Endodermal cell (in vitro differentiated cells): ENCODE results near the gene SCTR. TPM values are rescaled to one million over a fixed set of nuclear protein-coding genes. Genes with fewer than 3 reads are reported as not detected.

Experiments used
- DNase-seq: peaks from one replicate; pipeline ENCODE4 v3.0.0-alpha.2; 2017
- H3K27ac ChIP-seq: 2 replicates; pipeline ENCODE4 v1.5.1; 2013; ENCODE audit warnings: mild to moderate bottlenecking, low read depth, low read length, moderate library complexity
- H3K27me3 ChIP-seq: 2 replicates; pipeline ENCODE4 v1.6.1; 2013; ENCODE audit warnings: mild to moderate bottlenecking, low read length, moderate library complexity; ENCODE audit not compliant: insufficient read depth, control insufficient read depth, poor library complexity, severe bottlenecking
- H3K36me3 ChIP-seq: 2 replicates; pipeline ENCODE4 v1.7.0; 2013; ENCODE audit warnings: mild to moderate bottlenecking, low read length, moderate library complexity; ENCODE audit not compliant: control insufficient read depth, insufficient read depth
- H3K4me1 ChIP-seq: one replicate; pipeline ENCODE4 v1.7.0; 2013; ENCODE audit warnings: low read length; ENCODE audit not compliant: control insufficient read depth, insufficient read depth
- H3K4me3 ChIP-seq: 2 replicates; pipeline ENCODE4 v1.5.1; 2013; ENCODE audit warnings: mild to moderate bottlenecking, low read length, moderate library complexity
- H3K9ac ChIP-seq: 2 replicates; pipeline ENCODE4 v1.6.1; 2013; ENCODE audit warnings: mild to moderate bottlenecking, low read length, moderate library complexity; ENCODE audit not compliant: poor library complexity, severe bottlenecking; ENCODE audit errors: extremely low read depth
- H3K9me3 ChIP-seq: 2 replicates; pipeline ENCODE4 v1.6.1; 2013; ENCODE audit warnings: mild to moderate bottlenecking, low read length, moderate library complexity; ENCODE audit not compliant: control insufficient read depth
- H3K27ac Mint-ChIP-seq: 2 replicates; pipeline ENCODE4 v1.8.0; 2020; ENCODE audit warnings: mixed read lengths
- H3K27me3 Mint-ChIP-seq: 2 replicates; pipeline ENCODE4 v1.8.0; 2021; ENCODE audit warnings: mild to moderate bottlenecking, mixed read lengths; ENCODE audit not compliant: insufficient read depth
- H3K36me3 Mint-ChIP-seq: 2 replicates; pipeline ENCODE4 v1.8.0; 2020; ENCODE audit warnings: low read depth, mixed read lengths
- H3K4me1 Mint-ChIP-seq: 2 replicates; pipeline ENCODE4 v1.8.0; 2020; ENCODE audit warnings: mixed read lengths
- H3K4me3 Mint-ChIP-seq: 2 replicates; pipeline ENCODE4 v1.8.0; 2020; ENCODE audit warnings: mild to moderate bottlenecking, moderate library complexity, mixed read lengths
- H3K9me3 Mint-ChIP-seq: 2 replicates; pipeline ENCODE4 v1.8.0; 2020; ENCODE audit warnings: mild to moderate bottlenecking, mixed read lengths
- CTCF ChIP-seq: fragments of 200-600 bp; sonication (generic); conservative IDR thresholded peaks from 2 replicates; pipeline ENCODE4 v1.5.0; 2021; ENCODE audit warnings: antibody characterized with exemption, mild to moderate bottlenecking
- whole genome bisulfite sequencing, 2 experiments: methylation state at CpG; one replicate each; pipeline versions ENCODE4 v1.1.5 to v1.1.7; 2013; ENCODE audit warnings: missing lambda C conversion rate in 2 of 2, mixed read lengths in 1 of 2; ENCODE audit not compliant: insufficient coverage in 1 of 2, insufficient read length in 1 of 2; 5-methylcytosine and 5-hydroxymethylcytosine counted together
- total RNA-seq, 2 donors: library from RNA; stranded (reverse); fragmentation: NEBNext Ultra II Directional in 1 of 2; extraction: Animal tissue kit (Norgen Biotek cat#: 25700) in 1 of 2; gene quantifications; 2 replicates in 1 of 2; 3 replicates in 1 of 2; pipeline ENCODE4 v1.2.1, GENCODE V29; 2021

SCTR gene
- total RNA-seq, 2 donors from 2014 or later = 0.20 to 0.49 TPM

GRCh38 chr2:119460076-119460475 is 64.2 kb downstream of the SCTR start:
- H3K4me1 Mint-ChIP-seq = peaks cover 1% of the 10 kb centered on the region
- H3K27me3 ChIP-seq = no peaks in the 10 kb centered on the region
- H3K9me3 ChIP-seq = no peaks in the 10 kb centered on the region
- H3K27me3 Mint-ChIP-seq = peaks cover 2% of the 10 kb centered on the region
- no peak overlapping the region for H3K4me3 Mint-ChIP-seq
- no peak overlapping the region for H3K27ac ChIP-seq
- no peak overlapping the region for H3K27ac Mint-ChIP-seq
- DNase-seq = no peak
- no peak for TF ChIP-seq CTCF
- H3K36me3 ChIP-seq = no peaks in the 10 kb centered on the region
- 87 to 90% methylated on average over 2 of the region's 2 CpGs for WGBS, 2 experiments
- H3K9me3 Mint-ChIP-seq = no peaks in the 10 kb centered on the region
- H3K36me3 Mint-ChIP-seq = no peaks in the 10 kb centered on the region
- H3K4me1 ChIP-seq = no peaks in the 10 kb centered on the region
- H3K4me3 ChIP-seq = no peak overlapping the region
- H3K9ac ChIP-seq = no peak overlapping the region

GRCh38 chr2:119455066-119455718 is 69.1 kb downstream of the SCTR start:
- Histone ChIP-seq H3K27me3 (no peaks in the 10 kb centered on the region), H3K4me1 (no peaks in the 10 kb centered on the region), H3K9ac (no peak overlapping the region), H3K4me3 (no peak overlapping the region), H3K9me3 (no peaks in the 10 kb centered on the region), H3K36me3 (no peaks in the 10 kb centered on the region), H3K27ac (no peak overlapping the region)
- no peaks in the 10 kb centered on the region for H3K9me3 Mint-ChIP-seq
- H3K36me3 Mint-ChIP-seq = no peaks in the 10 kb centered on the region
- no peak for TF ChIP-seq CTCF
- no peak overlapping the region for H3K27ac Mint-ChIP-seq
- DNase-seq = no peak
- peaks cover 10% of the 10 kb centered on the region for H3K27me3 Mint-ChIP-seq
- H3K4me1 Mint-ChIP-seq = peaks cover 1% of the 10 kb centered on the region
- H3K4me3 Mint-ChIP-seq = no peak overlapping the region
- 77 to 94% methylated on average over 13 of the region's 13 CpGs for WGBS, 2 experiments

GRCh38 chr2:119453972-119454593 is 70.2 kb downstream of the SCTR start:
- 78 to 83% methylated on average over 10 to 12 of the region's 12 CpGs for WGBS, 2 experiments
- Histone ChIP-seq H3K9ac (no peak overlapping the region), H3K9me3 (no peaks in the 10 kb centered on the region), H3K27ac (no peak overlapping the region), H3K4me3 (no peak overlapping the region), H3K4me1 (no peaks in the 10 kb centered on the region), H3K27me3 (no peaks in the 10 kb centered on the region), H3K36me3 (no peaks in the 10 kb centered on the region)
- no peak for DNase-seq
- Mint-ChIP-seq H3K27me3 (peaks cover 10% of the 10 kb centered on the region), H3K9me3 (no peaks in the 10 kb centered on the region), H3K4me3 (no peak overlapping the region), H3K36me3 (no peaks in the 10 kb centered on the region), H3K27ac (no peak overlapping the region), H3K4me1 (peaks cover 6% of the 10 kb centered on the region)
- no peak for TF ChIP-seq CTCF
